Gastroesophageal sphincter (tissue), 3 donors: ENCODE measurements around the gene DIP2C.

Experiments
- EP300 ChIP-seq: sonication (generic); formaldehyde crosslinking; IDR thresholded peaks from one replicate; pipeline ENCODE4 v1.6.1; 2017; ENCODE audit warnings: antibody characterized with exemption, mild to moderate bottlenecking
- POLR2AphosphoS5 ChIP-seq: sonication (generic); formaldehyde crosslinking; IDR thresholded peaks from one replicate; pipeline ENCODE4 v1.6.1; 2017; ENCODE audit warnings: antibody characterized with exemption
- TF ChIP-seq, protein P1 (sequence below), 4 experiments: fragments of 200-600 bp in 2 of 4; fragments of 450-650 bp in 2 of 4; sonication (generic) in 1 of 4; IDR thresholded peaks; one replicate each; pipeline ENCODE4 v1.5.1; 2017 to 2019; ENCODE audit warnings: antibody characterized with exemption in 4 of 4, mild to moderate bottlenecking in 2 of 4, moderate library complexity in 2 of 4

DNA sequence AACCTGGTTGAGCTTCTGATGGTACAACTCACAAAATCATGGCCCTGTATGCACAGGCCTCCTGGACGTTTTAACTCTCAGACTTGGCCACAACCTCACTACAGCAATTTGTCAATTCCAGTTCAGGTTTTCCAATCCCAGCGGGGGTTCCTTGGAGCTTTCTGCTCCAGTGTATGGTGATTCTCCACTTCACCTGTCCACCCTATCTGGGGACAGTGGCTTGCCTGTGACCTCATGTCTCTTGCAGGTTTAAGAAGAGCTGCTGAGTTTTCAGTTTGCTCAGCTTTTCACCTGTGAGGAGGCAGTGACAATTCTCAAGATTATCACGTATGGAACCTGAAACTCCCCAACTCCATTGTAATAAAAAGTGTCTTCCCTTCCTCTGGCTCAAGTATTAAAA is 254.1 kb downstream of the DIP2C start:
- no peak for TF ChIP-seq POLR2AphosphoS5
- TF ChIP-seq, protein P1, sequence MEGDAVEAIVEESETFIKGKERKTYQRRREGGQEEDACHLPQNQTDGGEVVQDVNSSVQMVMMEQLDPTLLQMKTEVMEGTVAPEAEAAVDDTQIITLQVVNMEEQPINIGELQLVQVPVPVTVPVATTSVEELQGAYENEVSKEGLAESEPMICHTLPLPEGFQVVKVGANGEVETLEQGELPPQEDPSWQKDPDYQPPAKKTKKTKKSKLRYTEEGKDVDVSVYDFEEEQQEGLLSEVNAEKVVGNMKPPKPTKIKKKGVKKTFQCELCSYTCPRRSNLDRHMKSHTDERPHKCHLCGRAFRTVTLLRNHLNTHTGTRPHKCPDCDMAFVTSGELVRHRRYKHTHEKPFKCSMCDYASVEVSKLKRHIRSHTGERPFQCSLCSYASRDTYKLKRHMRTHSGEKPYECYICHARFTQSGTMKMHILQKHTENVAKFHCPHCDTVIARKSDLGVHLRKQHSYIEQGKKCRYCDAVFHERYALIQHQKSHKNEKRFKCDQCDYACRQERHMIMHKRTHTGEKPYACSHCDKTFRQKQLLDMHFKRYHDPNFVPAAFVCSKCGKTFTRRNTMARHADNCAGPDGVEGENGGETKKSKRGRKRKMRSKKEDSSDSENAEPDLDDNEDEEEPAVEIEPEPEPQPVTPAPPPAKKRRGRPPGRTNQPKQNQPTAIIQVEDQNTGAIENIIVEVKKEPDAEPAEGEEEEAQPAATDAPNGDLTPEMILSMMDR (IDR thresholded peaks at IDR 0.05): no peak
- TF ChIP-seq EP300: no peak
